Kidney (tissue), 14 donors: ENCODE measurements around the gene MYADML2. TPM values are rescaled to one million over a fixed set of nuclear protein-coding genes. Genes with fewer than 3 reads are reported as not detected.
A peak's percentile ranks its signal among the peaks of the same experiment; 100 is the strongest.

Source experiments
- DNase-seq, 5 donors: peaks; one replicate each; pipeline ENCODE4 v3.0.0-alpha.2; 2013 to 2020
- FAIRE-seq: peaks from 2 replicates; lab custom pipeline; 2012; peaks lifted over from hg19 to GRCh38; lab: Jason Lieb, UNC
- H3K27ac ChIP-seq, 2 donors: one replicate each; pipeline ENCODE4 v1.7.0; 2013; ENCODE audit warnings: low read depth in 2 of 2, low read length in 2 of 2, inconsistent platforms in 1 of 2
- H3K27me3 ChIP-seq: one replicate; pipeline ENCODE4 v1.7.1; 2013; ENCODE audit warnings: low read length, inconsistent platforms; ENCODE audit not compliant: control insufficient read depth, insufficient read depth
- H3K36me3 ChIP-seq, 3 donors: one replicate each; pipeline versions ENCODE4 v1.7.0 to v1.7.1; 2013; ENCODE audit warnings: low read length in 3 of 3, control low read depth in 1 of 3, inconsistent platforms in 1 of 3; ENCODE audit not compliant: insufficient read depth in 3 of 3, control insufficient read depth in 2 of 3
- H3K4me1 ChIP-seq, 3 donors: one replicate each; pipeline versions ENCODE4 v1.7.0 to v1.7.1; 2013; ENCODE audit warnings: low read length in 3 of 3, inconsistent platforms in 1 of 3, low read depth in 1 of 3; ENCODE audit not compliant: control insufficient read depth in 2 of 3, insufficient read depth in 2 of 3
- H3K4me3 ChIP-seq, 3 donors: one replicate each; pipeline versions ENCODE4 v1.7.0 to v1.8.1; 2013; ENCODE audit warnings: low read length in 3 of 3, control low read depth in 1 of 3, inconsistent platforms in 1 of 3
- H3K9ac ChIP-seq, 3 donors: one replicate each; pipeline versions ENCODE4 v1.7.0 to v1.7.1; 2013; ENCODE audit warnings: low read length in 3 of 3, control low read depth in 1 of 3, inconsistent platforms in 1 of 3
- H3K9me3 ChIP-seq, 3 donors: one replicate each; pipeline versions ENCODE4 v1.7.0 to v1.7.1; 2013; ENCODE audit warnings: low read length in 3 of 3, control low read depth in 1 of 3, inconsistent platforms in 1 of 3; ENCODE audit not compliant: control insufficient read depth in 2 of 3, insufficient read depth in 1 of 3
- CTCF ChIP-seq: IDR thresholded peaks from 3 replicates; pipeline ENCODE4 v1.5.1; 2012; ENCODE audit warnings: mild to moderate bottlenecking, moderate library complexity, borderline replicate concordance; ENCODE audit not compliant: insufficient read depth; ENCODE audit errors: extremely low read depth
- intact Hi-C: fragments of 100-400 bp; cut with DNase I; formaldehyde crosslinking; loops from one replicate; pipeline ENCODE4 v1.11.1; 2022
- polyA plus RNA-seq: library from polyadenylated mRNA; stranded (reverse); fragments of 350-450 nt; fragmentation: Illumina TruSeq; extraction: RNeasy Lipid Tissue Mini Kit (QIAGEN cat#74804); gene quantifications from one replicate; pipeline ENCODE4 v1.2.3, GENCODE V29; 2014; ENCODE audit warnings: low read depth, low replicate concordance; ENCODE audit not compliant: insufficient read depth
- total RNA-seq: library from RNA; stranded (reverse); fragmentation: NEBNext Ultra II Directional; extraction: Animal tissue kit (Norgen Biotek cat#: 25700); gene quantifications from one replicate; pipeline ENCODE4 v1.2.1, GENCODE V29; 2021
- donor health status: control.
- donor health status: control.
- donor health status: control.
- donor health status: control.
- donor health status: control.
- donor health status: DM: yes; HTN: yes; CAD: no.
- donor health status: Normal renal cell carcinoma (clear cell type).

MYADML2 gene
- total and polyA plus RNA-seq, 2 donors from 2014 or later = not detected

GRCh38 chr17:81991684-81992305 is 44.8 kb upstream of the MYADML2 start:
- peak; percentile 75 to 92 (median 80) for DNase-seq
- peaks cover 0 to 18% (median 15%) of the 10 kb centered on the region in 3 donors for H3K4me1 ChIP-seq
- no peak overlapping the region for H3K9ac ChIP-seq
- no peak overlapping the region for H3K4me3 ChIP-seq
- FAIRE-seq = no peak
- no peaks in the 10 kb centered on the region for H3K27me3 ChIP-seq
- TF ChIP-seq CTCF = peak; percentile 1
- intact Hi-C loops = no loop called here
- H3K36me3 ChIP-seq = no peaks in the 10 kb centered on the region
- H3K9me3 ChIP-seq = no peaks in the 10 kb centered on the region
- H3K27ac ChIP-seq = no peak overlapping the region

GRCh38 chr17:81990836-81991683 is 44.0 kb upstream of the MYADML2 start:
- FAIRE-seq = no peak
- Histone ChIP-seq H3K27me3 (no peaks in the 10 kb centered on the region), H3K9me3 (no peaks in the 10 kb centered on the region), H3K9ac (no peak overlapping the region), H3K27ac (no peak overlapping the region), H3K36me3 (peaks cover 0 to 5% (median 0%) of the 10 kb centered on the region in 3 donors), H3K4me1 (peaks cover 0 to 18% (median 15%) of the 10 kb centered on the region in 3 donors), H3K4me3 (no peak overlapping the region)
- no peak for TF ChIP-seq CTCF
- peak in 1 of 5 donors; percentile 55 for DNase-seq
- intact Hi-C loops = no loop called here

GRCh38 chr17:81987161-81987770 is 40.2 kb upstream of the MYADML2 start:
- Histone ChIP-seq H3K4me1 (peaks cover 0 to 13% (median 11%) of the 10 kb centered on the region in 3 donors), H3K27me3 (no peaks in the 10 kb centered on the region), H3K9ac (no peak overlapping the region), H3K9me3 (no peaks in the 10 kb centered on the region), H3K4me3 (no peak overlapping the region), H3K27ac (no peak overlapping the region), H3K36me3 (peaks cover 4 to 17% (median 7%) of the 10 kb centered on the region in 3 donors)
- DNase-seq (peak in 1 of 5 donors; percentile 56), FAIRE-seq (no peak)
- intact Hi-C loops = no loop called here
- no peak for TF ChIP-seq CTCF
